ENCODE results near the gene MAP3K7. TPM values are rescaled to one million over a fixed set of nuclear protein-coding genes. Genes with fewer than 3 reads are reported as not detected.

MAP3K7 gene
- polyA plus RNA-seq, 1 donor (not counting 4 experiments of a cell fraction or from before 2014, with no cell fraction given): 43.5 TPM

- no peaks in the 10 kb centered on the region for H3K79me2 ChIP-seq (ENCODE audit: control insufficient read depth, insufficient read depth, low read length)
- H3K27me3 ChIP-seq (ENCODE audit: control insufficient read depth, extremely low read depth, insufficient read depth, low read length): no peaks in the 10 kb centered on the region
- H3K27ac ChIP-seq (ENCODE audit: control insufficient read depth, insufficient read depth, low read length): no peak overlapping the region
- FAIRE-seq (peak; percentile 13), DNase-seq (ENCODE audit: low read depth, low spot score) (no peak)
- dilution Hi-C loops (cut with MboI; ENCODE audit: extremely low pct_ligation_motif_present, low sequenced_read_pairs): no loop called here
- H2AFZ ChIP-seq (ENCODE audit: control insufficient read depth, low read length): no peak overlapping the region
- H3K4me2 ChIP-seq (ENCODE audit: control insufficient read depth, extremely low read depth, insufficient read depth, low read depth, low read length): no peak overlapping the region
- no peaks in the 10 kb centered on the region for H3K9me3 ChIP-seq (ENCODE audit: control insufficient read depth, low read depth, low read length)
- TF ChIP-seq, protein P1, sequence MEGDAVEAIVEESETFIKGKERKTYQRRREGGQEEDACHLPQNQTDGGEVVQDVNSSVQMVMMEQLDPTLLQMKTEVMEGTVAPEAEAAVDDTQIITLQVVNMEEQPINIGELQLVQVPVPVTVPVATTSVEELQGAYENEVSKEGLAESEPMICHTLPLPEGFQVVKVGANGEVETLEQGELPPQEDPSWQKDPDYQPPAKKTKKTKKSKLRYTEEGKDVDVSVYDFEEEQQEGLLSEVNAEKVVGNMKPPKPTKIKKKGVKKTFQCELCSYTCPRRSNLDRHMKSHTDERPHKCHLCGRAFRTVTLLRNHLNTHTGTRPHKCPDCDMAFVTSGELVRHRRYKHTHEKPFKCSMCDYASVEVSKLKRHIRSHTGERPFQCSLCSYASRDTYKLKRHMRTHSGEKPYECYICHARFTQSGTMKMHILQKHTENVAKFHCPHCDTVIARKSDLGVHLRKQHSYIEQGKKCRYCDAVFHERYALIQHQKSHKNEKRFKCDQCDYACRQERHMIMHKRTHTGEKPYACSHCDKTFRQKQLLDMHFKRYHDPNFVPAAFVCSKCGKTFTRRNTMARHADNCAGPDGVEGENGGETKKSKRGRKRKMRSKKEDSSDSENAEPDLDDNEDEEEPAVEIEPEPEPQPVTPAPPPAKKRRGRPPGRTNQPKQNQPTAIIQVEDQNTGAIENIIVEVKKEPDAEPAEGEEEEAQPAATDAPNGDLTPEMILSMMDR (optimal IDR thresholded peaks at IDR 0.05 in 1 of 3, IDR thresholded peaks at IDR 0.05 in 1 of 3, conservative IDR thresholded peaks at IDR 0.05 in 1 of 3; ENCODE audit: extremely low read depth in 1 of 3, insufficient read depth in 2 of 3, low read length in 3 of 3): no peak
- TF ChIP-seq EZH2 (IDR thresholded peaks at IDR 0.05; ENCODE audit: low read length): no peak
- no peaks in the 10 kb centered on the region for H4K20me1 ChIP-seq (ENCODE audit: control insufficient read depth, extremely low read depth, insufficient read depth, low read length)
- H3K4me1 ChIP-seq (ENCODE audit: control insufficient read depth, extremely low read depth, insufficient read depth, low read length): no peaks in the 10 kb centered on the region
- H3K9me1 ChIP-seq (ENCODE audit: control insufficient read depth, extremely low read depth, insufficient read depth, low read length): no peaks in the 10 kb centered on the region
- H3K4me3 ChIP-seq (ENCODE audit: control insufficient read depth in 2 of 3, extremely low read depth in 1 of 3, insufficient read depth in 2 of 3, low read depth in 1 of 3, low read length in 3 of 3): no peak overlapping the region
- H3K36me3 ChIP-seq (ENCODE audit: control insufficient read depth in 2 of 2, extremely low read depth in 1 of 2, insufficient read depth in 2 of 2, low read length in 2 of 2): no peaks in the 10 kb centered on the region
- no peak overlapping the region for H3K9ac ChIP-seq (ENCODE audit: control insufficient read depth, extremely low read depth, insufficient read depth, low read length)
Measured at GRCh38 chr6:90621581-90621980, 34.7 kb upstream of the MAP3K7 start.

DNA sequence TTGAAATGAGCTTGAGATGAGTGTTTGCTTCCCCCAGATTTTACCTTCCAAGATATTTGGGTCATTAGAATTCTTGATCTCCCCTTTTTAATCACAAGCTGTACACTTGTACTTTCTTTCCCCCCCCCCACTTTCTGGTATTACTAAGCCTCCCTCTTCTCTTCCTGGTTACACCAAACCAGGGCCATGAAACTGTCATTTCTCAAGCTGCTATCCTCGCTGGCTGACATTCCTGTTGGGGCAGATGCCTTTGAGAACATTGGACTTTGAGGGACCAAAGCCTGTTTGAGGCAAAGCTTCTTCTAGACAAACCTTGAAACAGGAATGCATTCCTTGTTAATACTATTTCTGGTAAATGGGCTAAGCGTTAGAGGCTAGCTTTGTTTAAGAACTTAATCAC is 32.3 kb upstream of the MAP3K7 start:
- H3K27me3 ChIP-seq (ENCODE audit: control insufficient read depth, extremely low read depth, insufficient read depth, low read length): no peaks in the 10 kb centered on the region
- H3K27ac ChIP-seq (ENCODE audit: control insufficient read depth, insufficient read depth, low read length): no peak overlapping the region
- no peaks in the 10 kb centered on the region for H3K9me1 ChIP-seq (ENCODE audit: control insufficient read depth, extremely low read depth, insufficient read depth, low read length)
- no peak overlapping the region for H3K4me3 ChIP-seq (ENCODE audit: control insufficient read depth in 2 of 3, extremely low read depth in 1 of 3, insufficient read depth in 2 of 3, low read depth in 1 of 3, low read length in 3 of 3)
- DNase-seq (ENCODE audit: low read depth, low spot score) (no peak), FAIRE-seq (no peak)
- no peak overlapping the region for H3K4me2 ChIP-seq (ENCODE audit: control insufficient read depth, extremely low read depth, insufficient read depth, low read depth, low read length)
- H3K9ac ChIP-seq (ENCODE audit: control insufficient read depth, extremely low read depth, insufficient read depth, low read length): no peak overlapping the region
- H2AFZ ChIP-seq (ENCODE audit: control insufficient read depth, low read length): no peak overlapping the region
- no peaks in the 10 kb centered on the region for H3K36me3 ChIP-seq (ENCODE audit: control insufficient read depth in 2 of 2, extremely low read depth in 1 of 2, insufficient read depth in 2 of 2, low read length in 2 of 2)
- no peaks in the 10 kb centered on the region for H3K79me2 ChIP-seq (ENCODE audit: control insufficient read depth, insufficient read depth, low read length)
- H3K4me1 ChIP-seq (ENCODE audit: control insufficient read depth, extremely low read depth, insufficient read depth, low read length): no peaks in the 10 kb centered on the region
- dilution Hi-C loops (cut with MboI; ENCODE audit: extremely low pct_ligation_motif_present, low sequenced_read_pairs): no loop called here
- no peaks in the 10 kb centered on the region for H4K20me1 ChIP-seq (ENCODE audit: control insufficient read depth, extremely low read depth, insufficient read depth, low read length)
- no peaks in the 10 kb centered on the region for H3K9me3 ChIP-seq (ENCODE audit: control insufficient read depth, low read depth, low read length)
- TF ChIP-seq EZH2 (IDR thresholded peaks at IDR 0.05; ENCODE audit: low read length): no peak

DNA sequence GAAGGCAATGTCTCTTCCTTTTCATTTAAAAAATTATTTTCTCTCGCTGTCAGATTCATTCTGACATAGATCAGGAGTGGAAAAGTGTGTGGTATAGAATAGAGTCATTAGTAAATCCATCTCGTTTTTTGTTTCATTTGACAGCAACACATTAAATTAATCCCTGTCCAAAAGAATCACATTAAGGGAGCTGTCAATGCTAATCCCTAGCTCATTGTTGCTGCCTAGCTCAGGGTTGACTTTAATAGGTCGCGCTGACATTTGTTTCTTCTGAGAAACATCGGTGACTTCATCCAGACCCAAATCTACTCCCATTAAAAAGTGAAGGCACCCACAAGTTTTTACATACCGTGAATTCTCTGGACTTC is 25.4 kb upstream of the MAP3K7 start:
- Histone ChIP-seq H3K27me3 (ENCODE audit: control insufficient read depth, extremely low read depth, insufficient read depth, low read length) (peaks cover 7% of the 10 kb centered on the region), H3K9me1 (ENCODE audit: control insufficient read depth, extremely low read depth, insufficient read depth, low read length) (no peaks in the 10 kb centered on the region)
- FAIRE-seq: no peak

More for the DNA sequence above, 25.4 kb upstream of the MAP3K7 start:
- Histone ChIP-seq H3K79me2 (ENCODE audit: control insufficient read depth, insufficient read depth, low read length) (no peaks in the 10 kb centered on the region), H3K4me2 (ENCODE audit: control insufficient read depth, extremely low read depth, insufficient read depth, low read depth, low read length) (no peak overlapping the region), H3K9me3 (ENCODE audit: control insufficient read depth, low read depth, low read length) (no peaks in the 10 kb centered on the region), H3K4me1 (ENCODE audit: control insufficient read depth, extremely low read depth, insufficient read depth, low read length) (no peaks in the 10 kb centered on the region), H4K20me1 (ENCODE audit: control insufficient read depth, extremely low read depth, insufficient read depth, low read length) (no peaks in the 10 kb centered on the region), H3K4me3 (ENCODE audit: control insufficient read depth in 2 of 3, extremely low read depth in 1 of 3, insufficient read depth in 2 of 3, low read depth in 1 of 3, low read length in 3 of 3) (no peak overlapping the region), H3K27ac (ENCODE audit: control insufficient read depth, insufficient read depth, low read length) (no peak overlapping the region), H2AFZ (ENCODE audit: control insufficient read depth, low read length) (no peak overlapping the region), H3K36me3 (ENCODE audit: control insufficient read depth in 2 of 2, extremely low read depth in 1 of 2, insufficient read depth in 2 of 2, low read length in 2 of 2) (no peaks in the 10 kb centered on the region), H3K9ac (ENCODE audit: control insufficient read depth, extremely low read depth, insufficient read depth, low read length) (no peak overlapping the region)
- DNase-seq (ENCODE audit: low read depth, low spot score): no peak
- no peak for TF ChIP-seq EZH2 (IDR thresholded peaks at IDR 0.05; ENCODE audit: low read length)
- TF ChIP-seq, protein P1 (optimal IDR thresholded peaks at IDR 0.05 in 1 of 3, IDR thresholded peaks at IDR 0.05 in 1 of 3, conservative IDR thresholded peaks at IDR 0.05 in 1 of 3; ENCODE audit: extremely low read depth in 1 of 3, insufficient read depth in 2 of 3, low read length in 3 of 3): no peak
- dilution Hi-C loops (cut with MboI; ENCODE audit: extremely low pct_ligation_motif_present, low sequenced_read_pairs): no loop called here

Data from keratinocyte (primary cell).